Vagina (tissue), 2 donors: Measurements from ENCODE around the gene BRIP1. TPM values are rescaled to one million over a fixed set of nuclear protein-coding genes. Genes with fewer than 3 reads are reported as not detected.
"Not testable (repeated sequence)": the region's sequence is repeated elsewhere in the genome, so short reads cannot be mapped to it uniquely, and the experiment has no call there.

ENCODE experiments used
- DNase-seq, 2 donors: peaks; one replicate each; pipeline ENCODE4 v3.0.0-alpha.2; 2017; ENCODE audit errors: extremely low spot score in 2 of 2
- H3K27ac ChIP-seq: fragments of 200-600 bp; sonication (generic); one replicate; pipeline ENCODE4 v1.5.1; 2019
- H3K27me3 ChIP-seq: fragments of 200-600 bp; sonication (generic); one replicate; pipeline ENCODE4 v1.5.1; 2019
- H3K36me3 ChIP-seq, 2 donors: fragments of 200-600 bp; sonication (generic); one replicate each; pipeline ENCODE4 v1.5.1; 2017 to 2019
- H3K4me1 ChIP-seq: fragments of 200-600 bp; sonication (generic); one replicate; pipeline ENCODE4 v1.5.1; 2019
- H3K4me3 ChIP-seq, 2 donors: fragments of 200-600 bp; sonication (generic); 1 replicate in 1 of 2; 2 replicates in 1 of 2; pipeline ENCODE4 v1.5.1; 2016 to 2019
- H3K9me3 ChIP-seq: fragments of 200-600 bp; sonication (generic); one replicate; pipeline ENCODE4 v1.5.1; 2019
- POLR2A ChIP-seq, 2 donors: fragments of 450-650 bp; IDR thresholded peaks; one replicate each; pipeline ENCODE4 v1.6.1; 2017; ENCODE audit warnings: antibody characterized with exemption in 2 of 2, mild to moderate bottlenecking in 2 of 2, moderate library complexity in 2 of 2
- POLR2AphosphoS5 ChIP-seq, 2 donors: sonication (generic); formaldehyde crosslinking; IDR thresholded peaks; one replicate each; pipeline ENCODE4 v1.9.0; 2017; ENCODE audit warnings: antibody characterized with exemption in 2 of 2, mild to moderate bottlenecking in 2 of 2, low read depth in 1 of 2; ENCODE audit not compliant: insufficient read depth in 1 of 2
- intact Hi-C: fragments of 100-400 bp; cut with DNase I; formaldehyde crosslinking; loops from one replicate; pipeline ENCODE4 v1.15.1; 2023
- total RNA-seq: library from RNA; depleted of rRNA; stranded (reverse); fragments of >200 nt; gene quantifications from one replicate; pipeline ENCODE4 v1.2.3, GENCODE V29; 2016
- TF ChIP-seq, protein P1 (sequence below), 3 experiments: fragments of 450-650 bp in 2 of 3; fragments of 200-600 bp in 1 of 3; sonication (generic) in 1 of 3; IDR thresholded peaks; one replicate each; pipeline ENCODE4 v1.5.1; 2017 to 2019; ENCODE audit warnings: antibody characterized with exemption in 3 of 3, mild to moderate bottlenecking in 2 of 3, moderate library complexity in 2 of 3

Gene BRIP1
- total RNA-seq, 1 donor from 2014 or later: 0.98 TPM

DNA sequence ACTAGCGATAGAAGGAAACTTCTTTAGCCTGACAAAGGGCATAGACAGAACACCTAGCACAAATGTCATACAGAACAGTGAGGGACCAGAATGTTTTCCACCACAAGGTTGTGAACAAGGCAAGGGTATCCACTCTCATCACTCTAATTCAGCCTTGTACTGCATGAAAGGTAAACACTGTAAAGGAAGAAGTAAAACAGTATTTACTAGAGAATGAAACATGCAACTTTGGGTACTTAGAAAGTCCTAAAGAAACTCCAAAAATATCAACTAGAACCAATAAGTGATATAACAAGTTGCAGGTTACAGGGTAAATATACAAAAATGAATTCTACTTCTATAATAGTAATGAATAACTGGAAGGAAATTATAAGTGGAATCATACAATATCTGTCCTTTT, 32.2 kb downstream of the BRIP1 start:
- Histone ChIP-seq H3K4me1 (no peaks in the 10 kb centered on the region), H3K36me3 (no peaks in the 10 kb centered on the region), H3K27me3 (no peaks in the 10 kb centered on the region), H3K9me3 (no peaks in the 10 kb centered on the region), H3K4me3 (no peak overlapping the region), H3K27ac (no peak overlapping the region)
- TF ChIP-seq, protein P1, sequence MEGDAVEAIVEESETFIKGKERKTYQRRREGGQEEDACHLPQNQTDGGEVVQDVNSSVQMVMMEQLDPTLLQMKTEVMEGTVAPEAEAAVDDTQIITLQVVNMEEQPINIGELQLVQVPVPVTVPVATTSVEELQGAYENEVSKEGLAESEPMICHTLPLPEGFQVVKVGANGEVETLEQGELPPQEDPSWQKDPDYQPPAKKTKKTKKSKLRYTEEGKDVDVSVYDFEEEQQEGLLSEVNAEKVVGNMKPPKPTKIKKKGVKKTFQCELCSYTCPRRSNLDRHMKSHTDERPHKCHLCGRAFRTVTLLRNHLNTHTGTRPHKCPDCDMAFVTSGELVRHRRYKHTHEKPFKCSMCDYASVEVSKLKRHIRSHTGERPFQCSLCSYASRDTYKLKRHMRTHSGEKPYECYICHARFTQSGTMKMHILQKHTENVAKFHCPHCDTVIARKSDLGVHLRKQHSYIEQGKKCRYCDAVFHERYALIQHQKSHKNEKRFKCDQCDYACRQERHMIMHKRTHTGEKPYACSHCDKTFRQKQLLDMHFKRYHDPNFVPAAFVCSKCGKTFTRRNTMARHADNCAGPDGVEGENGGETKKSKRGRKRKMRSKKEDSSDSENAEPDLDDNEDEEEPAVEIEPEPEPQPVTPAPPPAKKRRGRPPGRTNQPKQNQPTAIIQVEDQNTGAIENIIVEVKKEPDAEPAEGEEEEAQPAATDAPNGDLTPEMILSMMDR (IDR thresholded peaks at IDR 0.05): no peak
- TF ChIP-seq POLR2AphosphoS5 (IDR thresholded peaks at IDR 0.05; ENCODE audit: insufficient read depth in 1 of 2, low read depth in 1 of 2) (no peak), POLR2A (IDR thresholded peaks at IDR 0.05) (no peak)
- intact Hi-C loops: no loop called here
- no peak for DNase-seq

DNA sequence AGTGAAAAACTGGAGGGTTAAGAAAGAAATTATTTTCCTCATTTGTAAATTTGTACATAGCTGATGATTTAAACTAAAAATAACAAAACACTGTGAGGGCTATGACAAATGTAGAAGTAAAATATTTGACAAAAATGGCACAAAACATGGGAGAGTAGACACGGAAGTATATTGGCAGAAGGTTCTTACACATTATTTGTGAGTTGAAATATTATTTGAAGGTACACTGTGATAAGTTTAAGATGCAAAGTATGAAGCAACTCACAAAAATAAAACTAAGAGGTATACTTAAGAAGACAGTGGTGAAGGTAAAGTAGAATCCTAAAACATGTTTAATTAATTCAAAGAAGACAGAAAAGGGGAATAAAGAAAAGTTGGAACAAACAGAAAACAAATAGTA, 34.6 kb downstream of the BRIP1 start:
- intact Hi-C loops: no loop called here
- no peaks in the 10 kb centered on the region for H3K4me1 ChIP-seq
- no peaks in the 10 kb centered on the region for H3K36me3 ChIP-seq
- no peaks in the 10 kb centered on the region for H3K9me3 ChIP-seq
- H3K4me3 ChIP-seq: no peak overlapping the region
- TF ChIP-seq POLR2A (IDR thresholded peaks at IDR 0.05): no peak
- TF ChIP-seq POLR2AphosphoS5 (IDR thresholded peaks at IDR 0.05; ENCODE audit: insufficient read depth in 1 of 2, low read depth in 1 of 2): no peak
- TF ChIP-seq, protein P1 (IDR thresholded peaks at IDR 0.05): no peak
- H3K27ac ChIP-seq: no peak overlapping the region
- no peaks in the 10 kb centered on the region for H3K27me3 ChIP-seq
- no peak for DNase-seq

DNA sequence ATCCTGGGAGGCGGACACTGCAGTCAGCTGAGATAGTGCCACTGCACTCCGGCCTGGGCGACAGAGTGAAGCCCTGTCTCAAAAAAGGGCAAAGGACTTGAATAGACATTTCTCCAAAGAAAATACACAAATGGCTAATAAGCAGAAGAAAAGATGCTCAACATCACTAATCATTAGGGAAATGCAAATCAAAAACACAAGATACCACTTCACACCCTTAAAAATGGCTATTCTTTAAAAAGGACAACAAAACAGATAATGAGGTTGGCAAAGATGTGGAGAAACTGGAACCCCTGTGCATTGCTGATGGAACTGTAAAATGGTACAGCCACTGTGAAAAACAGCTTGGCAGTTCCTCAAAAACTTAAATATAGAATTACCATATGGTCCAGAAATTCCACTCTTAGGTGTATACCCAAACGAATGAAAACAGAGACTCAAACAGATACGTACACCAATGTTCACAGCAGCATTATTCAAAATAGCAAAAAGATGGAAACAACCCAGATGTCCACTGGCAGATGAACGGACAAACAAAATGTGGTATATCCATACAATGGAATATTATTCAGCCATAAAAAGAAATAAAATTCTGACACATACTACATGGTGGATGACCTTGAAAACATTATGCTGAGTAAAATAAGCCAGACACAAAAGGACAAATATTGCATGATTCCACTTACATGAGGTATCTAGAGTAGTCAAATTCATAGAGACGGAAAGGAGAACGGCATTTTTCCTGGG, 35.5 kb downstream of the BRIP1 start:
- Histone ChIP-seq H3K4me1 (no peaks in the 10 kb centered on the region), H3K36me3 (no peaks in the 10 kb centered on the region), H3K4me3 (no peak overlapping the region), H3K27ac (no peak overlapping the region), H3K27me3 (no peaks in the 10 kb centered on the region), H3K9me3 (no peaks in the 10 kb centered on the region)
- no peak for DNase-seq
- intact Hi-C loops: no loop called here
- TF ChIP-seq POLR2A (IDR thresholded peaks at IDR 0.05) (no peak), POLR2AphosphoS5 (IDR thresholded peaks at IDR 0.05; ENCODE audit: insufficient read depth in 1 of 2, low read depth in 1 of 2) (no peak)
- TF ChIP-seq, protein P1 (IDR thresholded peaks at IDR 0.05): no peak

DNA sequence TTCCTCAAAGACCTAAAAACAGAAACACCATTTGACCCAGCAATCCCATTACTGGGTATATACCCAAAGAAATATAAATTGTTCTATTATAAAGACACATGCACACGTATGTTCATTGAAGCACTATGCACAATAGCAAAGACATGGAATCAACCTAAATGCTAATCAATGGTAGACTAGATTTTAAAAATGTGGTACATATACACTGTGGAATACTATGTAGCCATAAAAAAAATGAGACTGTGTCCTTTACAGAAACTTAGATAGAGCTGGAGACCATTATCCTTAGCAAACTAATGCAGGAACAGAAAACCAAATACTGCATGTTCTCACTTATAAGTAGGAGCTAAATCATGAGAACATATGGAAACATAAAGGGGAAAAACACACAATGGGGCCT, 36.5 kb downstream of the BRIP1 start:
- H3K9me3 ChIP-seq, H3K36me3 ChIP-seq, H3K27ac ChIP-seq, H3K4me1 ChIP-seq, intact Hi-C loops, H3K4me3 ChIP-seq, H3K27me3 ChIP-seq, DNase-seq: not testable (repeated sequence)

DNA sequence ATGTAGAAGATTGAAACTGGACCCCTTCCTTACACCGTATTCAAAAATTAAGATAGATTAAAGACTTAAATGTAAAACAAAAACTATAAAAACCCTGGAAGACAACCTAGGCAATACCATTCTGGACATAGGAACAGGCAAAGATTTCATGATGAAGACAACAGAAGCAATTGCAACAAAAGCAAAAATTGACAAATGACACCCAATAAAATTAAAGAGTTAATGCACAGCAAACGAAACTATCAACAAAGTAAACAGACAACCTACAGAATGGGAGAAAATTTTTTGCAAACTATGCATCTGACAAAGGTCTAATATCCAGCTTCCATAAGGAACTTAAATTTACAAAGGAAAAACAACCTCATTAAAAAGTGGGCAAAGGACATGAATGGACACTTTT, 37.1 kb downstream of the BRIP1 start:
- H3K36me3 ChIP-seq, H3K4me3 ChIP-seq, intact Hi-C loops, H3K9me3 ChIP-seq, H3K4me1 ChIP-seq, H3K27me3 ChIP-seq, DNase-seq, H3K27ac ChIP-seq: not testable (repeated sequence)

DNA sequence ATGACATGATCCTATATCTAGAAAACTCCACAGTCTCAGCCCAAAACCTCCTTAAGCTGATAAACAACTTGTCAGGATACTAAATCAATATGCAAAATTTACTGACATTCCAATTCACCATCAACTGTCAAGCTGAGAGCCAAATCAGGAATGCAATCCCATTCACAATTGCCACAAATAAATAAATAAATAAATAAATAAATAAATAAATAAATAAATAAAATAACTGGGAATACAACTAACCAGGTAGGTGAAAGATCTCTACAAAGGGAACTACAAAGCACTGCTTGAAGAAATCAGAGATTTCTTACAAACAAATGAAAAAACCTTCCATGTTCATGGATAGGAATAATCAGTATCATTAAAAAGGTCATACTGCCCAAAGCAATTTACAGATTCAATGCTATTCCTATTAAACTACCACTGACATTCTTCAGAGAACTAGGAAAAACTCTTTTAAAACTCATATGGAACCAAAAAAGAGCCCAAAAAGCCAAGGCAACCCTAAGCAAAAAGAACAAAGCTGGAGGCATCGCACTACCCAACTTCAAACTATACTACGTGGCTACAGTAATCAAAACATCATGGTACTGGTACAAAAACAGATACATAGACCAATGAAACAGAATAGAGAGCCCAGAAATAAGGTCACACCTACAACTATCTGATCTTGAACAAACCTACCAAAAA, 37.7 kb downstream of the BRIP1 start:
- intact Hi-C loops: no loop called here
- Histone ChIP-seq H3K27me3 (no peaks in the 10 kb centered on the region), H3K36me3 (no peaks in the 10 kb centered on the region), H3K9me3 (no peaks in the 10 kb centered on the region), H3K27ac (no peak overlapping the region), H3K4me3 (no peak overlapping the region), H3K4me1 (no peaks in the 10 kb centered on the region)
- TF ChIP-seq POLR2AphosphoS5 (IDR thresholded peaks at IDR 0.05; ENCODE audit: insufficient read depth in 1 of 2, low read depth in 1 of 2): no peak
- TF ChIP-seq, protein P1 (IDR thresholded peaks at IDR 0.05): no peak
- no peak for DNase-seq
